ENCODE data around the gene A4GALT. TPM values are rescaled to one million over a fixed set of nuclear protein-coding genes. Genes with fewer than 3 reads are reported as not detected.

A4GALT gene
- total and polyA plus RNA-seq, 2 donors (not counting 3 experiments of a cell fraction or from before 2014, with no cell fraction given): 5.4 to 20.7 TPM

DNA sequence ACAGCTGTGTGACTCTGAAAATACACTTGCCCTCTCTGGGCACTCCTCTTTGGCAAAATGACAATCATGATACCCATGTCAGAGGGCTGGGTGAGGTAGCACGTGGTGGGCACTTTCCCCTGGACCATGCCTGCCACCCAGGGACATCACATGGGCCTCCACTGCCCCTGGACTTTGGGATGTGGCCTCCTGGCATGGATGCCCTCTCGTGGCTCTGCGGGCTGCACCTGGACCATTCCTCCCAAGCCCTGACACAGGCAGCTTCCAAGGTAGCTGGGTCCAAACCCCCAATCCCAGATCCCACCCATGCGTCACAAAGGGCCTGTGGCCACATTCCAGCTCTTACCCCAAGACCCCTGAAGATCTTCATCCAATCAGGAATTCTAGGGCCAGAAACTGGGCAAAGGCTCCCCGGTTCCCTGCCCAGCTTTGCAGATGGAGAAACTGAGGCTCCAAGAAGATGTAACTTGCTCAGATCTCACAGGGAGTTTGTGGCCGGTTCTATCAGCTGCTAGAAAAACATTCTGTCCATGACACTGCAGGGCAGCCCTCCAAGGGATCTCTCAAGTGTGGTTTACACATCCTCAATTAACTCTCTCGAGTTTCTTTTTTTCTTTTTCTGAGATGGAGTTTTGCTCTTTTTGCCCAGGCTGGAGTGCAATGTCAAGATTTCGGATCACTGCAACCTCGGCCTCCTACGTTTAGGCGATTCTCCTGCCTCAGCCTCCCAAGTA is 36.0 kb downstream of the A4GALT start:
- no peak for DNase-seq (ENCODE audit: low read depth, low spot score)

More for the DNA sequence above, 36.0 kb downstream of the A4GALT start:
- no peak for FAIRE-seq
- no peaks in the 10 kb centered on the region for H3K9me1 ChIP-seq (replicated peaks; ENCODE audit: control insufficient read depth, extremely low read depth, insufficient read depth, low read length)
- no peaks in the 10 kb centered on the region for H3K36me3 ChIP-seq (ENCODE audit: control insufficient read depth in 2 of 2, extremely low read depth in 1 of 2, insufficient read depth in 2 of 2, low read length in 2 of 2)
- H3K4me2 ChIP-seq (ENCODE audit: insufficient read depth, low read length): no peak overlapping the region
- TF ChIP-seq, protein P1, sequence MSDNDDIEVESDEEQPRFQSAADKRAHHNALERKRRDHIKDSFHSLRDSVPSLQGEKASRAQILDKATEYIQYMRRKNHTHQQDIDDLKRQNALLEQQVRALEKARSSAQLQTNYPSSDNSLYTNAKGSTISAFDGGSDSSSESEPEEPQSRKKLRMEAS (IDR thresholded peaks at IDR 0.05; ENCODE audit: insufficient read depth, insufficient read length): no peak
- TF ChIP-seq POLR2A (IDR thresholded peaks at IDR 0.05; ENCODE audit: low read depth, low read length) (no peak), MYC (IDR thresholded peaks at IDR 0.05; ENCODE audit: low read depth, low read length) (no peak), GATA2 (IDR thresholded peaks at IDR 0.05; ENCODE audit: insufficient read depth, insufficient read length, low read depth, low read length) (no peak), FOS (IDR thresholded peaks at IDR 0.05; ENCODE audit: borderline replicate concordance, insufficient read depth, low read length) (no peak), POLR2AphosphoS5 (IDR thresholded peaks at IDR 0.05; ENCODE audit: insufficient read depth, low read depth, low read length) (no peak), JUN (IDR thresholded peaks at IDR 0.05; ENCODE audit: borderline replicate concordance, insufficient read depth, insufficient read length, low read depth) (no peak), EZH2 (IDR thresholded peaks at IDR 0.05; ENCODE audit: borderline replicate concordance, low read depth, low read length, severe bottlenecking) (no peak)
- TF ChIP-seq, protein P2, sequence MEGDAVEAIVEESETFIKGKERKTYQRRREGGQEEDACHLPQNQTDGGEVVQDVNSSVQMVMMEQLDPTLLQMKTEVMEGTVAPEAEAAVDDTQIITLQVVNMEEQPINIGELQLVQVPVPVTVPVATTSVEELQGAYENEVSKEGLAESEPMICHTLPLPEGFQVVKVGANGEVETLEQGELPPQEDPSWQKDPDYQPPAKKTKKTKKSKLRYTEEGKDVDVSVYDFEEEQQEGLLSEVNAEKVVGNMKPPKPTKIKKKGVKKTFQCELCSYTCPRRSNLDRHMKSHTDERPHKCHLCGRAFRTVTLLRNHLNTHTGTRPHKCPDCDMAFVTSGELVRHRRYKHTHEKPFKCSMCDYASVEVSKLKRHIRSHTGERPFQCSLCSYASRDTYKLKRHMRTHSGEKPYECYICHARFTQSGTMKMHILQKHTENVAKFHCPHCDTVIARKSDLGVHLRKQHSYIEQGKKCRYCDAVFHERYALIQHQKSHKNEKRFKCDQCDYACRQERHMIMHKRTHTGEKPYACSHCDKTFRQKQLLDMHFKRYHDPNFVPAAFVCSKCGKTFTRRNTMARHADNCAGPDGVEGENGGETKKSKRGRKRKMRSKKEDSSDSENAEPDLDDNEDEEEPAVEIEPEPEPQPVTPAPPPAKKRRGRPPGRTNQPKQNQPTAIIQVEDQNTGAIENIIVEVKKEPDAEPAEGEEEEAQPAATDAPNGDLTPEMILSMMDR (IDR thresholded peaks at IDR 0.05; ENCODE audit: extremely low read depth in 1 of 2, insufficient read depth in 1 of 2, low read depth in 1 of 2, low read length in 2 of 2): no peak
- intact Hi-C loops (cut with micrococcal nuclease): no loop called here
- no peaks in the 10 kb centered on the region for H3K9me3 ChIP-seq (replicated peaks; ENCODE audit: control insufficient read depth, insufficient read depth, low read length)
- peaks cover 10% of the 10 kb centered on the region for H3K4me1 ChIP-seq (ENCODE audit: control insufficient read depth, extremely low read depth, insufficient read depth, low read length)
- ChIA-PET POLR2A (no interaction called here), CTCF (interaction anchor here (1.7 kb wide), 1 partner anchor 135 kb away, joined by 4 read pairs; no protein-coding TSS in a partner anchor)
- H3K27ac ChIP-seq (ENCODE audit: insufficient read depth, low read depth, low read length): no peak overlapping the region
- no peak overlapping the region for H3K9ac ChIP-seq (replicated peaks; ENCODE audit: extremely low read depth, insufficient read depth, low read length)
- no peaks in the 10 kb centered on the region for H3K27me3 ChIP-seq (ENCODE audit: control insufficient read depth in 2 of 2, insufficient read depth in 2 of 2, low read length in 2 of 2)
- H3K79me2 ChIP-seq (ENCODE audit: control insufficient read depth, insufficient read depth, low read length): no peaks in the 10 kb centered on the region
- no peak overlapping the region for H2AFZ ChIP-seq (ENCODE audit: low read depth, low read length)
- dilution Hi-C loops (cut with MboI; ENCODE audit: extremely low pct_ligation_motif_present, low sequenced_read_pairs): no loop called here
- BruUV-seq (replicated peaks): no TSS peak
- no peak overlapping the region for H3K4me3 ChIP-seq (replicated peaks in 1 of 3; ENCODE audit: insufficient read depth in 1 of 3, low read depth in 1 of 3, low read length in 3 of 3)
- H4K20me1 ChIP-seq (replicated peaks; ENCODE audit: control insufficient read depth, extremely low read depth, insufficient read depth, low read length): no peaks in the 10 kb centered on the region
